ENCODE measurements around the gene VSIR.
A peak's percentile ranks its signal among the peaks of the same experiment; 100 is the strongest.

Gene VSIR

DNA sequence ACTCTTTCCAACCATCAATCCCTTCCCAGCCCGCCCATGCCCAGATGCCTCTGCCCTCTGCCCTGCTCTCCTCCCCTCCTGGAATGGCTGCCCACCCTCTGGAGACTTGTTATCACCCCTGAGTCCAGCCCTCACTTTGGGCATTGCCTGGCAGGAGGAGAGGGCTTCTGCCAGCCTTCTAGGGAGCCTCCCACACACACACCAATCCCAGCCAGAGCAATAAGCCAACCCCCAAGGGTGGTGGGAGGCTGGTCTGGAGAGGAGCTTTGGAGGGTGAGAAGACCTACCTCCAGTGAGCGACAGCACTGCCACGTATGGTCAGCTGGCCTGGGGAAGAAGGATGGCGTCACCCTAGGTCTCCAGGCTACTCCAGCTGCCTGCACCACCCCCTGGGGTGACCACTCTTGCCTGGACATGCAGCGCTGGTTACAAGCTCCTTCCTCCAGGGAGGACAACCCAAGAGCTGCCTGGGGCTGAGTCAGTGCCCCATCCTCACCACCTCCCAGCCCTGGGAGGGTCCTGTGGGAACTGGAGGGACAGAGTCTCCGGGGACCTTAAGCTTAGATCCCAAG lies 62.2 kb downstream of the VSIR start:
- DNase-seq = no peak

DNA sequence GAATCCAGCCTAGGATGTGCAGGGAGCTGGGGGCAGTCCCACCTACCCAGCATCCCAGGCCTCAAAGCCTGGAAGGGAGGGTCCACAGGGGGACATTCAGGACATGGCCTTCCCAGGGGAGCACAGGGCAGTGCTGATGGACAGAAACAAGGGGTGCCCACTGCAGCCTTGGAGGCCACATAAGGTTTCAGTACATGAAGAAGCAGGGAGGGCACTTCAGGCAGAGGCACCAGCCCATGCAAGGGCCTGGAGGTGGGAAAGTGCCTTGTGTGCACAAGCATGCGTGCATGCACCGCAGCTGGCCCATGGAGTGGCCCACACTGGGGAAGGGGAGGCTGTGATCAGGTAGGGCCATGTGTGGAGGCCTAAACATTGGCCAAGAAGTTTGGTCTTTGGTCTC lies 62.8 kb downstream of the VSIR start:
- no peak for DNase-seq

GRCh38 chr10:71708897-71709882 lies 64.1 kb downstream of the VSIR start:
- DNase-seq = no peak

- peak; percentile 19 for DNase-seq
These were observed 65.0 kb downstream of the VSIR start for GRCh38 chr10:71708301-71708703.

GRCh38 chr10:71707240-71707789 lies 66.0 kb downstream of the VSIR start:
- DNase-seq = no peak

- no peak for DNase-seq
These were observed 66.9 kb downstream of the VSIR start for GRCh38 chr10:71706216-71707121.

GRCh38 chr10:71705582-71705981 lies 67.7 kb downstream of the VSIR start:
- no peak for DNase-seq

GRCh38 chr10:71704816-71705215 lies 68.5 kb downstream of the VSIR start:
- DNase-seq = no peak

- DNase-seq = no peak
These were observed 69.7 kb downstream of the VSIR start for GRCh38 chr10:71703577-71703976.

DNA sequence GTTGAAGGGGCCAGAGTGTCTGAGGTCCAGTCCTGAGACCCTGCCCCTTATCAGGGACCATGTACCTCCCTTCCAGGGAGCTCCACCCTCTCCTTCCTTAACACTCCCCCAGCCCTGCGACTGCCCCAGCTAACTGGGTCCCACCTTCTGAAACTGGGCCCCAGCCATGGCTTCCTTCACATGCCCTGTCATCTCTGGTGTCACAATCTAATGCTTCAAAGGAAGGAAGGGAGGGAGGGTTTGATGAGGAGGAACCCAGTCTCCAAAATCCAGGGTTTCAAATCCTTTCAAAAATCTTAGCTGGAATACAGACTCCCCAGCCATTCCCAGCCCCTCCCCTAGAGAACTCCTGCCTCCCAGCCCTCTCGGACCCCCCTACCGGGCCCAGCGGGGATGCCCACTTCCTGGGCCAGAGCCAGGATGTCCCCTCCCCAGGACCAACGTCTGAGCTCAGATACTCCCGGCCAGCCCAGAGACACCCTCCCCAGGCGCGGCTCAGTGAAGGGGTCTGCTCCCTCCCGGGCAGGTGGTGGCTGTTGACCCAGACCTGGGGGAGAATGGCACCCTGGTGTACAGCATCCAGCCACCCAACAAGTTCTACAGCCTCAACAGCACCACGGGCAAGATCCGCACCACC lies 71.7 kb downstream of the VSIR start:
- no peak for DNase-seq

- DNase-seq = no peak
These were observed 72.5 kb downstream of the VSIR start for GRCh38 chr10:71700731-71701368.

GRCh38 chr10:71698737-71699136 lies 74.6 kb downstream of the VSIR start:
- DNase-seq = no peak

DNA sequence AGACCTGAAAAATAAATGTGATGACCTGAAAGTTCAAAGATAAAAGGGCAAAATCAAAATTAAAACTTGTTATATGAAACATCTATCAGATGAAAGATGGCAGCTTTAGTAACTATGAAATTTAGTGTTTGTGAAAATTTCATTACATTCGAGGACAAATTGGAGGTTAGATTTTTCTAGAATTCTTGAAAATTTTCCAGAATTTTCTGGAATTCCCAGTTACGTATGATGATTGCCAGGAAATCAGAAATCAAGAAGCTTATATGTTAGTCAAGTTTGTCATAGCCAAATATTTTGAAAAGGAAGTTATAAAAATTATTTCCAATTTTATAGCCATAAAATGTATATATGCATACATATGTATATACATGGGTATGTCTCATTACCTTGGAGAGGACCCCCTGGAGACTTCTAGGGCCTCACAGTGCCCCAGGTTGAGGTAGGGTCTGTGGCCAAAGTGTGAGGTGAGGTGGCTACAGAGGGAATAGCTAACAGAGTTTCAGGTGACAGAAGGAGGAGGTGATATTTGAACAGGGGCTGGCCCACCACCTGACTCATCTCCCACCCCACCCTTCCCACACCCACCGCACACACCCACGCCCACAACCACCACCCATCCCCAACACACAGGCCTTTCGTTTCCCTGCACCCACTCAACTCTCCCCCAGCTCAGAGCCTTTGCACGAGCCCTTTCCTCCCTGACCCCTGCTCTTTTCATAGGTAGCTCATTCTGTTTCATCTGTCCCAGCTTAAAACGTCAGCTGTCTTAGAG lies 75.2 kb downstream of the VSIR start:
- peak; percentile 55 for DNase-seq
